Upper lobe of right lung (tissue), 1 donor: ENCODE results near the gene KIF16B. TPM values are rescaled to one million over a fixed set of nuclear protein-coding genes. Genes with fewer than 3 reads are reported as not detected.

Experiments
- ATAC-seq: fragments of 200-7000 bp; cut with Tn5 transposase; one replicate; pipeline ENCODE4 v1.9.1; 2020; ENCODE audit warnings: mild to moderate bottlenecking, moderate library complexity
- DNase-seq: peaks from one replicate; pipeline ENCODE4 v3.0.0-alpha.2; 2020
- H3K27ac ChIP-seq: fragments of 200-600 bp; one replicate; pipeline ENCODE4 v1.8.0; 2022
- H3K27me3 ChIP-seq: fragments of 200-600 bp; one replicate; pipeline ENCODE4 v1.8.0; 2022; ENCODE audit warnings: mild to moderate bottlenecking
- H3K36me3 ChIP-seq: fragments of 200-600 bp; one replicate; pipeline ENCODE4 v1.8.0; 2022
- H3K4me1 ChIP-seq: fragments of 200-600 bp; one replicate; pipeline ENCODE4 v1.8.0; 2022
- H3K4me3 ChIP-seq: fragments of 200-600 bp; one replicate; pipeline ENCODE4 v1.8.0; 2022; ENCODE audit warnings: mild to moderate bottlenecking
- H3K9me3 ChIP-seq: fragments of 200-600 bp; one replicate; pipeline ENCODE4 v1.8.0; 2022
- intact Hi-C: fragments of 100-400 bp; cut with DNase I; formaldehyde crosslinking; loops from one replicate; pipeline ENCODE4 v1.11.0; 2022
- total RNA-seq: library from RNA; stranded (reverse); fragmentation: NEBNext Ultra II Directional; extraction: Animal tissue kit (Norgen Biotek cat#: 25700); gene quantifications from one replicate; pipeline ENCODE4 v1.2.1, GENCODE V29; 2021
- TF ChIP-seq, protein P1 (sequence below): fragments of 200-600 bp; IDR thresholded peaks from one replicate; pipeline ENCODE4 v1.8.0; 2022; ENCODE audit warnings: antibody characterized with exemption
- donor health status: DM: no; HTN: yes; CAD: no; lungs with severe emphysema.

KIF16B gene
- total RNA-seq, 1 donor from 2014 or later = 21.6 TPM

DNA sequence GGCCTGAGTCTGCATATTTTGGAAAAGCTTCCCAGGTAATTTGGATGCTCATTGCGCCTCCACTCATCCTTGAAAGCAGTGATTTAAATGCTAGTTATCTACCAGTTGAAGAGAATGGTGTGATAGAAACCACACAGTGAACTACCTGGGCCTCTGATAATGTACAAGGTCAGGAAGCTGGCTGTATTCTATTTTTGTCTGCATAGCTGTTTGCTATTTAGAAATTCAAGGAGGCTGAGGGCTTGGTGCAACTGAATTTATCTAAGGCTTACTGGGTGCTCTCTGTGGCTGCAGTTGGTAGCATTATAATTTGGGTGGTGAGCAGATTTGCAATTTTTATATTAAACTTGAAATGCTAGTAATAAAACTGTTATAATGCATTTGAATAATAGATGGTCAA, 245.6 kb downstream of the KIF16B start:
- Histone ChIP-seq H3K36me3 (no peaks in the 10 kb centered on the region), H3K4me3 (no peak overlapping the region), H3K4me1 (no peaks in the 10 kb centered on the region), H3K27ac (no peak overlapping the region), H3K9me3 (no peaks in the 10 kb centered on the region), H3K27me3 (no peaks in the 10 kb centered on the region)
- DNase-seq = no peak
- intact Hi-C loops = no loop called here
- ATAC-seq = no peak
- TF ChIP-seq, protein P1, sequence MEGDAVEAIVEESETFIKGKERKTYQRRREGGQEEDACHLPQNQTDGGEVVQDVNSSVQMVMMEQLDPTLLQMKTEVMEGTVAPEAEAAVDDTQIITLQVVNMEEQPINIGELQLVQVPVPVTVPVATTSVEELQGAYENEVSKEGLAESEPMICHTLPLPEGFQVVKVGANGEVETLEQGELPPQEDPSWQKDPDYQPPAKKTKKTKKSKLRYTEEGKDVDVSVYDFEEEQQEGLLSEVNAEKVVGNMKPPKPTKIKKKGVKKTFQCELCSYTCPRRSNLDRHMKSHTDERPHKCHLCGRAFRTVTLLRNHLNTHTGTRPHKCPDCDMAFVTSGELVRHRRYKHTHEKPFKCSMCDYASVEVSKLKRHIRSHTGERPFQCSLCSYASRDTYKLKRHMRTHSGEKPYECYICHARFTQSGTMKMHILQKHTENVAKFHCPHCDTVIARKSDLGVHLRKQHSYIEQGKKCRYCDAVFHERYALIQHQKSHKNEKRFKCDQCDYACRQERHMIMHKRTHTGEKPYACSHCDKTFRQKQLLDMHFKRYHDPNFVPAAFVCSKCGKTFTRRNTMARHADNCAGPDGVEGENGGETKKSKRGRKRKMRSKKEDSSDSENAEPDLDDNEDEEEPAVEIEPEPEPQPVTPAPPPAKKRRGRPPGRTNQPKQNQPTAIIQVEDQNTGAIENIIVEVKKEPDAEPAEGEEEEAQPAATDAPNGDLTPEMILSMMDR = no peak

GRCh38 chr20:16321291-16321690, 252.0 kb downstream of the KIF16B start:
- DNase-seq = no peak
- no peaks in the 10 kb centered on the region for H3K27me3 ChIP-seq
- TF ChIP-seq, protein P1 = no peak
- H3K27ac ChIP-seq = no peak overlapping the region
- H3K4me1 ChIP-seq = no peaks in the 10 kb centered on the region
- no peaks in the 10 kb centered on the region for H3K9me3 ChIP-seq
- no peaks in the 10 kb centered on the region for H3K36me3 ChIP-seq
- no peak overlapping the region for H3K4me3 ChIP-seq
- no peak for ATAC-seq
- intact Hi-C loops = no loop called here

- Histone ChIP-seq H3K9me3 (no peaks in the 10 kb centered on the region), H3K4me1 (no peaks in the 10 kb centered on the region), H3K36me3 (no peaks in the 10 kb centered on the region), H3K27me3 (no peaks in the 10 kb centered on the region), H3K4me3 (no peak overlapping the region), H3K27ac (no peak overlapping the region)
- intact Hi-C loops = no loop called here
- TF ChIP-seq, protein P1 = no peak
- DNase-seq = no peak
- ATAC-seq = peak; percentile 42
Observed at GRCh38 chr20:16317445-16318362, 255.5 kb downstream of the KIF16B start.

GRCh38 chr20:16316513-16316912, 256.7 kb downstream of the KIF16B start:
- Histone ChIP-seq H3K27me3 (no peaks in the 10 kb centered on the region), H3K27ac (no peak overlapping the region), H3K9me3 (no peaks in the 10 kb centered on the region), H3K4me3 (no peak overlapping the region), H3K4me1 (no peaks in the 10 kb centered on the region), H3K36me3 (no peaks in the 10 kb centered on the region)
- DNase-seq (no peak), ATAC-seq (no peak)
- TF ChIP-seq, protein P1 = no peak
- intact Hi-C loops = no loop called here

- TF ChIP-seq, protein P1 = no peak
- Histone ChIP-seq H3K27ac (no peak overlapping the region), H3K9me3 (no peaks in the 10 kb centered on the region), H3K4me1 (no peaks in the 10 kb centered on the region), H3K4me3 (no peak overlapping the region), H3K27me3 (no peaks in the 10 kb centered on the region), H3K36me3 (no peaks in the 10 kb centered on the region)
- intact Hi-C loops = no loop called here
- ATAC-seq = no peak
- no peak for DNase-seq
Observed at GRCh38 chr20:16314748-16315159, 258.5 kb downstream of the KIF16B start.
